Measurements from ENCODE around the gene PSPN. TPM values are rescaled to one million over a fixed set of nuclear protein-coding genes. Genes with fewer than 3 reads are reported as not detected.

The PSPN gene
- total and polyA plus RNA-seq, 9 donors: 0.72 to 2.8 (median 1.5) TPM

DNA sequence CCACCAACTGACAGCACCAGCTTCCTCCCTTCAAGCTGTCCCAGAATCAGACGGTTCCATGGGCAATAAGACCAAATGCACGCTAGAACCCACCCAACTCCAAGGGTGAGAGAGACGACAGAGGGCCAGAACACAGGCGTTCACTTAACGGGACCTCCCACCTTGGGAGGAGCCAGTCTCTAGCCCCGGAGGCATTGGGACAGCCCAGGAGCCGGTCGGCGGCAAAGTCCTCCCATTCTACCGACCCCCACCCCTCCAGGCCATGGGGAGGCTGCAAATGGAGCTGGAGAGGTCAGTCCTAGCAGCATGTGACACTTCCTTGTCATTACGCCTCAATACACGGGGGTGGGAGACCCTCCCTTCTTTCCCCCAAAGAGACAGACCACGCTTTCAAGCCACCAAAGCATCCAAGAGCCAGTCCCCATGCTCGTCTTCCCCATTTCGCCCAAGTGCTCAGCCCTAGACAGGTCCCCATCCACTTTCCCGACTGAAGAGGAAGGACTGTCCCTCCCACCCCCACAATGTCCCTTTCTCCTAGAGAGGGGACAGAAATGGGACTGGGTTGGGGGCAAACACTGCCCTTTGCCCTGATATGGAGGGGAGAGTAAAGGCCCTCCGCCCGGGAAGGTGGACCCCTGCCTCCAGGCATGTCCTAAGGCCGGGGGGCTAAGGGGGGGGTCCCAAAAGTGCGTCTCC, 47.9 kb upstream of the PSPN start:
- peak overlapping the region; percentile 81 for H3K4me3 ChIP-seq
- 1% methylated on average over 20 of the region's 20 CpGs for WGBS, 3 donors
- H3K27ac ChIP-seq: peak overlapping the region; percentile 24 to 80
- intact Hi-C loops (cut with DNase I): loop anchor here in 1 of 4 donors (5.0 to 10.0 kb wide), 2 partner anchors 49 to 869 kb away; partner anchors contain the start of genes ALKBH7, INSR and PSPN
- H3K36me3 ChIP-seq: no peaks in the 10 kb centered on the region
- no peaks in the 10 kb centered on the region for H3K9me3 ChIP-seq
- H3K27me3 ChIP-seq: no peaks in the 10 kb centered on the region
- no peak for TF ChIP-seq CTCF (IDR thresholded peaks at IDR 0.05)
- no peak for TF ChIP-seq EP300 (IDR thresholded peaks at IDR 0.05)
- TF ChIP-seq POLR2A (IDR thresholded peaks at IDR 0.05): no peak
- peaks cover 4% of the 10 kb centered on the region for H3K4me1 ChIP-seq (ENCODE audit: insufficient read depth)
- peak in 3 of 5 donors; percentile 26 to 52 (median 38) for DNase-seq

- H3K9me3 ChIP-seq: no peaks in the 10 kb centered on the region
- TF ChIP-seq POLR2A (IDR thresholded peaks at IDR 0.05) (no peak), CTCF (IDR thresholded peaks at IDR 0.05) (no peak), EP300 (IDR thresholded peaks at IDR 0.05) (no peak)
- H3K27me3 ChIP-seq: no peaks in the 10 kb centered on the region
- peaks cover 4% of the 10 kb centered on the region for H3K4me1 ChIP-seq (ENCODE audit: insufficient read depth)
- intact Hi-C loops (cut with DNase I): loop anchor here in 1 of 4 donors (5.0 to 10.0 kb wide), 2 partner anchors 47 to 871 kb away; partner anchors contain the start of genes ALKBH7, INSR and PSPN
- 65 to 71% (median 67%) methylated on average over 20 of the region's 20 CpGs for WGBS, 3 donors
- no peak for DNase-seq
- H3K27ac ChIP-seq: no peak overlapping the region
- no peak overlapping the region for H3K4me3 ChIP-seq
- H3K36me3 ChIP-seq: no peaks in the 10 kb centered on the region
Measured at GRCh38 chr19:6421075-6422014, 45.6 kb upstream of the PSPN start.

- Histone ChIP-seq H3K36me3 (no peaks in the 10 kb centered on the region), H3K27ac (no peak overlapping the region), H3K9me3 (no peaks in the 10 kb centered on the region), H3K4me1 (ENCODE audit: insufficient read depth) (peaks cover 3% of the 10 kb centered on the region), H3K27me3 (no peaks in the 10 kb centered on the region), H3K4me3 (no peak overlapping the region)
- 81 to 91% (median 85%) methylated on average over 17 to 19 of the region's 19 CpGs for WGBS, 3 donors
- intact Hi-C loops (cut with DNase I): no loop called here
- TF ChIP-seq POLR2A (IDR thresholded peaks at IDR 0.05): no peak
- TF ChIP-seq CTCF (IDR thresholded peaks at IDR 0.05): no peak
- no peak for TF ChIP-seq EP300 (IDR thresholded peaks at IDR 0.05)
- DNase-seq: no peak
Measured at GRCh38 chr19:6418562-6418932, 42.8 kb upstream of the PSPN start.

DNA sequence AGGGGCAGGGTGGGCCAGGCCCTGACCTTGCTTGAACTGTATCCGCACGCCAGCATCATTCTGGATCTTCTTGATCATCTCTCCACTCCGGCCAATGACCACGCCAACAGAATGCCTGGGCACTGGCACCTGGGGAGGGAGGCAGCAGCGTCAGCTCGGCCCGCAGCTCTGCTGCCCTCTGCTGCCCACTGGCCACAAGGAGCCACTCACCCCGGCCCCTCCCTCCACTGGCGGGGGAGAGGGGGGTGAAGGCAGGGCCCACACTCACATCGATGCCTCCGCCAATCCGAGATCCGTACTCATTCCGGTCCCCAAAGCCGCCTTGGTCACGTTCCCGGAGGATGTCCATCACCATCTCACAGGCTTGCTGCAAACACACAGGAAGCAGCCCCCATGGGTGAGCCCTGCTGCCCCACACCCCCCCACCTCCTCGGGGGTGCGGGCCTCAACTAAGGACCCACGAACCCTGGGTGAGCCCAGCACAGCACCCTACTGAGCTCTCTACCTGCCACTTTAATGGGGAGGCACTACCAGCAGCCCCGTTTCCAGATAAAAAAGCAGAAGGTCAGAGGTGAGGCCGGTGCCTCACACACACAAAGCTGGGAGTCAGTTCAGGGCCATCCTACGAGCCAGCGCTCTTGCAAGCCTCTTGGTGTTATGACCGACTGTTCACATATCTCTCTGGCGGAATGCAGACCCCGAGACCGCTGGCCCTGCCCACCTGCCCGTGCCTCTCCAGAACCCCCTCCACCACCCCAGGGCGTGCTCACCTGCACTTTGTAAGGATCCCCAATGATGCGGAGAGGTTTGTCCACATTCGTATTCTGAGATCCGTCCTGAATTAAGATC, 42.2 kb upstream of the PSPN start:
- H3K36me3 ChIP-seq: no peaks in the 10 kb centered on the region
- H3K9me3 ChIP-seq: no peaks in the 10 kb centered on the region
- H3K27me3 ChIP-seq: no peaks in the 10 kb centered on the region
- H3K4me1 ChIP-seq (ENCODE audit: insufficient read depth): peaks cover 1% of the 10 kb centered on the region
- intact Hi-C loops (cut with DNase I): no loop called here
- 64 to 67% (median 66%) methylated on average over 32 to 33 of the region's 33 CpGs for WGBS, 3 donors
- H3K4me3 ChIP-seq: no peak overlapping the region
- TF ChIP-seq EP300 (IDR thresholded peaks at IDR 0.05): no peak
- TF ChIP-seq CTCF (IDR thresholded peaks at IDR 0.05): no peak
- no peak for TF ChIP-seq POLR2A (IDR thresholded peaks at IDR 0.05)
- peak in 1 of 5 donors; percentile 45 for DNase-seq
- H3K27ac ChIP-seq: no peak overlapping the region
